Right lobe of liver (tissue), 6 donors: Measurements from ENCODE around the gene SART1. TPM values are rescaled to one million over a fixed set of nuclear protein-coding genes. Genes with fewer than 3 reads are reported as not detected.

ENCODE experiments used
- ATAC-seq, 4 donors: fragments of 200-7000 bp; cut with Tn5 transposase; one replicate each; pipeline ENCODE4 v1.9.1; 2020; ENCODE audit warnings: mild to moderate bottlenecking in 4 of 4, moderate library complexity in 4 of 4
- DNase-seq, 3 donors: peaks; one replicate each; pipeline ENCODE4 v3.0.0-alpha.2; 2020
- H3K27ac ChIP-seq, 3 donors: fragments of 200-600 bp; one replicate each; pipeline ENCODE4 v1.8.0; 2022
- H3K27me3 ChIP-seq, 2 donors: fragments of 200-600 bp; one replicate each; pipeline ENCODE4 v1.8.0; 2022
- H3K36me3 ChIP-seq, 4 donors: fragments of 200-600 bp; sonication (generic) in 1 of 4; one replicate each; pipeline versions ENCODE4 v1.5.1 to v1.8.0; 2017 to 2022; ENCODE audit warnings: control low read depth in 1 of 4
- H3K4me1 ChIP-seq, 4 donors: fragments of 200-600 bp; sonication (generic) in 1 of 4; one replicate each; pipeline versions ENCODE4 v1.5.1 to v1.8.0; 2017 to 2022; ENCODE audit warnings: control low read depth in 1 of 4
- H3K4me3 ChIP-seq, 3 donors: fragments of 200-600 bp; one replicate each; pipeline ENCODE4 v1.8.0; 2022
- H3K9me3 ChIP-seq, 4 donors: fragments of 200-600 bp; sonication (generic) in 1 of 4; one replicate each; pipeline versions ENCODE4 v1.5.1 to v1.8.0; 2017 to 2022; ENCODE audit warnings: control low read depth in 1 of 4
- POLR2A ChIP-seq: fragments of 450-650 bp; IDR thresholded peaks from one replicate; pipeline ENCODE4 v1.6.1; 2017; ENCODE audit warnings: antibody characterized with exemption, mild to moderate bottlenecking
- WGBS: methylation state at CpG from one replicate; pipeline ENCODE4 v1.1.6; 2018; ENCODE audit warnings: low coverage, low lambda C conversion rate; ENCODE audit not compliant: insufficient coverage; ENCODE audit errors: missing lambda C conversion rate; 5-methylcytosine and 5-hydroxymethylcytosine counted together
- intact Hi-C, 2 donors: fragments of 100-400 bp; cut with DNase I; formaldehyde crosslinking; loops; one replicate each; pipeline versions ENCODE4 v1.11.2 to v1.14.1; 2022
- total RNA-seq, 6 experiments: library from RNA; depleted of rRNA in 2 of 6; stranded (reverse); fragments of >200 nt in 2 of 6; fragmentation: NEBNext Ultra II Directional in 3 of 6; extraction: Animal tissue kit (Norgen Biotek cat#: 25700) in 3 of 6; gene quantifications; one replicate each; pipeline versions ENCODE4 v1.1.0 to v1.2.4, GENCODE V29; 2016 to 2023
- TF ChIP-seq, protein P1 (sequence below), 4 donors: fragments of 200-600 bp in 3 of 4; fragments of 450-650 bp in 1 of 4; IDR thresholded peaks; one replicate each; pipeline versions ENCODE4 v1.5.1 to v1.8.0; 2016 to 2022; ENCODE audit warnings: antibody characterized with exemption in 4 of 4, mild to moderate bottlenecking in 2 of 4
- donor health status: DM: no; HTN: yes; CAD: no.
- donor health status: DM: no; HTN: no; CAD: no.
- donor health status: DM: no; HTN: no; CAD: no.
- donor health status: DM: no; HTN: yes; CAD: no.
- donor health status: DM: no; HTN: yes; CAD: no.

SART1 gene
- total RNA-seq, 6 experiments from 2014 or later, result 14.3 to 34.1 (median 20.6) TPM

DNA sequence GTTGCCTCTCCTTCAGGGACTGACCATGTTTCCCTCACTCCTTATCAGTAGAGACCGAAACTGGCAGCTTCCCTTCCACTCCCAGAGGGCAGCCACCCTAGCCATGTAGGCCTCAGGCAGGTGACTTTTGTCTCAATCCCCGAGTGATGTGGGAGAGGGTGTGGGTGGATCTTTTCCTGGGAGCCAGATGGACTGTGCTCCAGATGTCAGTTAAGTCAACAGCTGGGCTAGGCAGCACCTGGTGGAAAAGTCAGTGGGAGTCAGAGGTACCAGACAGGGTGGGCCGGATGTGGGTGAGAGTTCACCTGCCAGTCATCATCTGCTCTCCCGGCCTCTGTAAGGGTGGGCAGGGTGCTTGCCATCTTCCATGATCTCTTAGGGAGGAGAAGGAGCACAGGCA is 42.7 kb downstream of the SART1 start:
- Histone ChIP-seq H3K4me1 (peaks cover 0 to 11% (median 3%) of the 10 kb centered on the region in 4 donors), H3K4me3 (no peak overlapping the region), H3K27ac (no peak overlapping the region), H3K9me3 (no peaks in the 10 kb centered on the region), H3K36me3 (peaks cover 6 to 23% (median 12%) of the 10 kb centered on the region in 4 donors), H3K27me3 (no peaks in the 10 kb centered on the region)
- DNase-seq (no peak), ATAC-seq (no peak)
- intact Hi-C loops, result no loop called here
- no peak for TF ChIP-seq POLR2A
- TF ChIP-seq, protein P1, sequence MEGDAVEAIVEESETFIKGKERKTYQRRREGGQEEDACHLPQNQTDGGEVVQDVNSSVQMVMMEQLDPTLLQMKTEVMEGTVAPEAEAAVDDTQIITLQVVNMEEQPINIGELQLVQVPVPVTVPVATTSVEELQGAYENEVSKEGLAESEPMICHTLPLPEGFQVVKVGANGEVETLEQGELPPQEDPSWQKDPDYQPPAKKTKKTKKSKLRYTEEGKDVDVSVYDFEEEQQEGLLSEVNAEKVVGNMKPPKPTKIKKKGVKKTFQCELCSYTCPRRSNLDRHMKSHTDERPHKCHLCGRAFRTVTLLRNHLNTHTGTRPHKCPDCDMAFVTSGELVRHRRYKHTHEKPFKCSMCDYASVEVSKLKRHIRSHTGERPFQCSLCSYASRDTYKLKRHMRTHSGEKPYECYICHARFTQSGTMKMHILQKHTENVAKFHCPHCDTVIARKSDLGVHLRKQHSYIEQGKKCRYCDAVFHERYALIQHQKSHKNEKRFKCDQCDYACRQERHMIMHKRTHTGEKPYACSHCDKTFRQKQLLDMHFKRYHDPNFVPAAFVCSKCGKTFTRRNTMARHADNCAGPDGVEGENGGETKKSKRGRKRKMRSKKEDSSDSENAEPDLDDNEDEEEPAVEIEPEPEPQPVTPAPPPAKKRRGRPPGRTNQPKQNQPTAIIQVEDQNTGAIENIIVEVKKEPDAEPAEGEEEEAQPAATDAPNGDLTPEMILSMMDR (IDR thresholded peaks at IDR 0.05), result no peak
- 69% methylated on average over 3 of the region's 4 CpGs for WGBS

DNA sequence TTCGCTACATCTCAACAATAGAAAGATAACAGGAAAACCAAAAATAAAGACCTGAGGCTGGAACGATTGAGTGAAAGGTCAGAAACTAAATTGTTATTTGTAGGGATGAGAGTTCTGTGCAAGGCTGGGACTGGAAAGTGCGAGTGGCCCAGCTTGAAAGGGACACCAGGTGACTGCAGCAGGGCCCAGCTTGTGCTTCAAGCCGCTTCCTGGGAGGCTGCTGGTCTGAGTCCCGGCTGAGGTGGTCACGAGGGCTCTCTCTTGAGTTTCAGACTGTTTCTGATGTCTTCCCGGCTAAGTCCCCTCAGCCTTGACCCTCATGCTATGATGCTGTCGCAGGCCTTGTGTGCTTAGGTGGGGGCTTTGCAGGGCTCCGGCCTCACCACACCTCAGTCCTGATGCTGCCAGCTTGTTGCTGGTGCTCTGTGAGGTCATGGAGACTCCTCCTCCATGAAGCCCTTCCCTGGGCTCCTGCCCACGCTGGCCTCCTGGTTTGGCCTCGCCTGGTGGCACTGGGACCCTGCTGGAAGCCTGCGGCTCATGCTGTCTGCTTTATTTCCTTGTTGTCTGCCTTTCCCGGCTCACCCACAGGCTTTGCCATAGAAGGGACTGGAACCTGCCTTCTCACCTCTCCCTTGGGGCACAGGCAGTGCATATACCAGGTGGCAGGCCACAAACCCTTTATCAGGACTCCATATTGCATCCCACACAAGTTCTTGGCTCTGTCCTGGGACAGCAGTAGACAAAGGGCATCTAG is 44.8 kb downstream of the SART1 start:
- peaks cover 0 to 5% (median 0%) of the 10 kb centered on the region in 4 donors for H3K4me1 ChIP-seq
- H3K4me3 ChIP-seq, result no peak overlapping the region
- intact Hi-C loops, result no loop called here
- 91% methylated on average over 3 of the region's 13 CpGs for WGBS
- H3K36me3 ChIP-seq, result peaks cover 0 to 11% (median 2%) of the 10 kb centered on the region in 4 donors
- DNase-seq, result no peak
- TF ChIP-seq, protein P1 (IDR thresholded peaks at IDR 0.05), result no peak
- TF ChIP-seq POLR2A, result no peak
- ATAC-seq, result no peak
- no peak overlapping the region for H3K27ac ChIP-seq
- no peaks in the 10 kb centered on the region for H3K9me3 ChIP-seq
- peaks cover 0 to under 1% of the 10 kb centered on the region in 2 donors for H3K27me3 ChIP-seq

DNA sequence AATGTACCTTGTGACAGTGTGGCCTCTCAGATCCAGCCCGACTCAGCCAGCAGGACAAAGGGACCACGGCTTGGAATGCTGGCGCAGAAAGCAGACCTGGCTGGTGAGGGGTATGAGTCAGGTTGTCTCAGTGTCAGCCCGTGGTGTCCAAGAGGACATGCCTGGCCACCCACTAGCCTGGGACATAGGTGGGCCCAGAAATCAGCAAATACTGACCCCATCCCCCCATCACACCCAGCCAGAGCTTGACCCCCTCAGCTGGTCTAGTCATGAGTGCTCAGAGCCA is 45.3 kb downstream of the SART1 start:
- no peak for ATAC-seq
- Histone ChIP-seq H3K27ac (no peak overlapping the region), H3K9me3 (no peaks in the 10 kb centered on the region), H3K27me3 (peaks cover 0 to 5% of the 10 kb centered on the region in 2 donors), H3K36me3 (peaks cover 0 to 11% (median 2%) of the 10 kb centered on the region in 4 donors), H3K4me1 (peaks cover 0 to 5% (median 0%) of the 10 kb centered on the region in 4 donors), H3K4me3 (no peak overlapping the region)
- TF ChIP-seq POLR2A, result no peak
- TF ChIP-seq, protein P1 (IDR thresholded peaks at IDR 0.05), result no peak
- intact Hi-C loops, result no loop called here
- DNase-seq, result no peak
- WGBS, result 90% methylated on average over 3 of the region's 4 CpGs

DNA sequence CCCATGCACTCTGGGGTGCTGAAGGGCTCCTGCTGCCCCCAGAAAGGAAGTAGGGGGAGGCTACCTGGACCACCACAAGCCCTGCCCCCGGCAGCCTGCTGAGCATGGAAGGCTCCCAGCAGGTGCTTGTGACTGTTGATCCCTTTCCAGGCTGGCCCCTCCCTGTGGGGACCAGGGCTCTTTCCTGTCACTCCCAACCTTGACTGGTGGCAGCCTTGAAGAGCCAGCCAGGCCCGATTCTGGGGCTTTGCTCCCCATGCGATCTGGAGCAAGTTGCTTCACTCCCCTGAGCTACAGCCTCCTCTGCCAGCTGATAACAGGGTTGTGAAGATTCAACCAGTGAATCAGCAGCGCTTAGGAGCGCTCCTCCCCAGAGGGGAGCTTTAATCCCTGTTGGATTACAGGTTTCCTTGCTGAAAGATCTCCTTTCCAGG is 45.7 kb downstream of the SART1 start:
- H3K36me3 ChIP-seq, result peaks cover 0 to 11% (median 2%) of the 10 kb centered on the region in 4 donors
- intact Hi-C loops, result no loop called here
- ATAC-seq (no peak), DNase-seq (no peak)
- no peak overlapping the region for H3K4me3 ChIP-seq
- peaks cover 0 to 5% (median 0%) of the 10 kb centered on the region in 4 donors for H3K4me1 ChIP-seq
- H3K27me3 ChIP-seq, result peaks cover 0 to 9% of the 10 kb centered on the region in 2 donors
- TF ChIP-seq POLR2A, result no peak
- TF ChIP-seq, protein P1 (IDR thresholded peaks at IDR 0.05), result no peak
- no peak overlapping the region for H3K27ac ChIP-seq
- WGBS, result 100% methylated on average over 1 of the region's 5 CpGs
- no peaks in the 10 kb centered on the region for H3K9me3 ChIP-seq
